HG03354 (cell line): ENCODE results near the gene SCAMP1.
"Not testable (repeated sequence)": the region's sequence is repeated elsewhere in the genome, so short reads cannot be mapped to it uniquely, and the experiment has no call there.

Source experiments
- ATAC-seq: cut with Tn5 transposase; IDR thresholded peaks from one replicate; pipeline ENCODE4 v1.9.1; 2021; ENCODE audit warnings: mild to moderate bottlenecking; ENCODE audit not compliant: unreplicated experiment, poor library complexity, severe bottlenecking

Gene SCAMP1

GRCh38 chr5:78360674-78360923 lies 182 bp downstream of the SCAMP1 start:
- no peak for ATAC-seq

GRCh38 chr5:78360924-78361630 lies 660 bp downstream of the SCAMP1 start:
- ATAC-seq: peak; percentile 35

DNA sequence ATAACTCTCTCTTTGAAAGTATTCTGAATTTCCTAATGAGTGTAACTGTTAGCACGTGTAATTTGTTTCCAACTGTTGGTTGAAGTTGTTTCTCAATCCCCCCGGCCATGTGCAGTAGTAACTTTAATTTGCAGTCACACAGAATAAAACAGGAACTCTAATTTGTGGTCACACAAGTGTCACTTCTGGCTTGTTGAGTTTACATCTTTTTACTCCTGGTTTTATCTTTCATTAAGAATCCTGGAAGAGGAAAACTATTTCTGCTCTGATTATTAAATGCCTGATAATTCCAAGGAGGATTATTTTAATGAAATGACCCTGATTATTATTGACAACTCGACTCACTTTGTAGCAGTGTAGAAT lies 1.2 kb downstream of the SCAMP1 start:
- ATAC-seq: no peak

DNA sequence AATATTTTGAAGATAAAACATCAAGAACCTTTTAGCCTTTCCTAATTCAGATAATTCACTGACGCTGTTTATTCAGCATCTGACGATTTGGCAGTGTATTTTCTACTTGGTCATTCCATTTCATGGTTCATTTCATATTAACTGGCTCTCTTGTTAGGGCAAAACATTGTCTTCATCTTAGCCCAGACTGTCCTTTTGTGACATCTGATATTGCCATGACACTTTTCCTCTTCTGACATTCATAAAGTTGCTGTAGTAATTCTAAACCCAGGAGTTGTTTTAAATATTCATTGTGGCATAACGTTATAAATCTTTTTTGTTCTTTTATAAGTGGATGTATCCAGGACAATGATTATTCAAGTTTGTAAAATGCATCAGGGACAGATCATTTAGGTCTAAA lies 1.8 kb downstream of the SCAMP1 start:
- no peak for ATAC-seq

- ATAC-seq: no peak
Observed at GRCh38 chr5:78364005-78364404, 3.6 kb downstream of the SCAMP1 start.

DNA sequence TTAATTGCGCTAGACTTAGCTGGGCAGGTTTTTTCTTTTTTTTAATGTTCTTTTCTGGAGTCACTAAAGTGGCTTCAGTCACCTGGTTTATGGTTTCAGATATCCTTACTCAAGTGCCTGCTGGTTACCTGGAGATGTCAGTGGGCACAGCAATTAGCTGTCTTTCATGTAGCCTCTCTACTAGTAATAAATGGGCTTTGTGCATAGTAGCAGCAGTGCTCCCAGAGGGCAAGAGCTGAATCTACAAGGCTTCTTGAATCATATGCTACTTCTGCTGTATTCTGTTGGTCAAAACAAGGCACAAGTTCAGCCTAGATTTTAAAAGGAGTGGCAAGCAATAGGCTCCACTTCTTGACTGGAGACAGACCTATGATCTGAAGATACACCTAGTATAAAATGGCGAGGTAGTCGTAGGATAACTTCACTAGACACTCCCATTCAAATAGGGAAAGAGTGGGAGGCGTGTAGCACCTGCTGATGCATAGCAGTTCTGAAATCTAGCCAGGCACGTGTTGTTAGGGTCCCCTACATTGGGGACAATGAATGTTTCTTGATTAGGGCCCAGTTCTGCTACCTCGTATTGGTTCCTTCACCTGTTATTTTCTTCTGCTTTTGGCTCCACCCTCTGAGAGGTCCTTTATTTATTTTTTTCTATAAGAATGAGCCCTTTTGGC lies 7.0 kb downstream of the SCAMP1 start:
- no peak for ATAC-seq

DNA sequence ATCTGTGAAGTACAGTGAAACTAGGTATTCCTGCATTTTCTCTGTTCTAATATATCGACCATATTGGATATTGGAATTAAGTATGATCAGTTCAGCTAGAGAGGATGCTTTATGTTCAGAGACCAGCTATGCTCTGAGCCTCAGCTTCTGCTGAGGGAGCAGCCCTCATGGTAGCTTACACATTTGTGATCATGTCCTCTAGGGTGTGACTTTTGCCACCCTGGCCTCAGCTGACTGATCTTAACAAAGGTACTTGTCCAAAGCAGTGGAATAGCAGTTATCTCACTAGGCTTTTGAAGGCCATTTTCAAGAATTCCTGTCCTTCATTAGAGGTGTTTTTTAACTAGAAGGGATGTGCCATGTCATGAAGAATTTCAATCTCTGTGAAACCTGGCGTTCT lies 9.3 kb downstream of the SCAMP1 start:
- no peak for ATAC-seq

DNA sequence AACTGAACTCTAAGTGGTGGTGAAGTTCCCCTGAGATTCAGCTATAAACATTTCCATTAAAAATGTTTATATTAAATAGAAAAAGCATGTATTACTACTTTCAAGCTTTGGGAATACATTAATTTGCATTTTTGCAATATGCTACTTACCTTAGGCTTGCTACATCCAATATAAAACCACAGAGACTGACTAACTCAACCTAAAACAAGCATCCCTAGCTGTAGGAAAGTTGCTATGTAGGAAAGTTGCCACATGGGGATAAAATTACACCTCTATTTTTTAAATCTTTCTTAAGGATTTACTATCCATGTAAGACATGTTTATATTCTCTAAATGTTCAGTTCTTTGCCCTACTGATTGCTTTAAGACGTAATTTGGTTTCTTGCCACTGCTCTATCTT lies 12.8 kb downstream of the SCAMP1 start:
- no peak for ATAC-seq

- ATAC-seq: no peak
Observed at GRCh38 chr5:78376315-78376714, 15.9 kb downstream of the SCAMP1 start.

DNA sequence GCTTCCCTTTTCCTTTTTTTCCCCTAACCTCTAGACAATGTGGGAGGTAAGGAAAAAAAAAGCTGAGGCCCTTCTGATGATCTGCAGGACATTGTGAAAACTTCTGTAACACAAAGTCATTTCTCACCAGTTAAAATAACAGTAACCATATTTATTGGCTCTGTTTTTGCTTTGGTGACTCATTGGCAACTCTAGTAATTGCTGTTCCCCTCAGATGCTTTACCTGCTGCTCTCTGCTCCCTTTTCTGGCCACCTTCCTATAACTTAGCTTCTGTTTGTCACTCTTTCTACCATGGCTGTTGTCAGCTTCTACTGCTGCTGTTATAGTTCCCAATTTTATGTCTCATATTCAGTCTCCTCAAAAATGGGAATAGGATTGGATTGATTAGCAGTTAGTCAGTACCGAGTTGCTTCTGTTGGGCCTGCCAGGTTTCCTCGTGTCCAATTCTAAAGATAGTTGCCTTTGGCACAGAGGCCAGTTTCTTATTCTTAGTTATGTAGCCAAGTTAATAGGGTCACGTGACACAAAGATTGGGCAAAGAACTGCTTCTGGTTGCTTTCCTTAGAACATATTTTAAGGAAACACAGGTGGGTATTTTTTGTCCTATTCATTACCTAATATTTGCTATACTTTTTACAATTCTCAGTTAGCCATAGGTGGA lies 16.8 kb downstream of the SCAMP1 start:
- no peak for ATAC-seq

DNA sequence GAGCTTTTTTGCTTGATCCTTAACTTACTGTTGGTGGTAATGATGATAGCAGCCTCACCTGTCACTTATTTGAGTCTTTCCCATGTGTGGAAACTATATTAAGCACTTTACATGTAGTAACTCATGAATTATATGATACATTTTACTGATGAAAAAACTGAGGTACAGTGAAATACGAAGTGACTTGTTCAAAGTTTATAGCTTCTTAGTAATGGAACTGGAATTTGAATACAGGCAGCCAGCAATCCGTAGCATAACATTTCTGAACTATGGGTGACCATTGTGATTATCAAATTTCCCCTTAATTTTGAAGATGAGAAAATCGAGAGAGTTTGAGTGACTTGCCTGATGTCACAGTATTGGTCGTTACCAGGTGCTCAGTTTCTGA lies 17.3 kb downstream of the SCAMP1 start:
- ATAC-seq: no peak

DNA sequence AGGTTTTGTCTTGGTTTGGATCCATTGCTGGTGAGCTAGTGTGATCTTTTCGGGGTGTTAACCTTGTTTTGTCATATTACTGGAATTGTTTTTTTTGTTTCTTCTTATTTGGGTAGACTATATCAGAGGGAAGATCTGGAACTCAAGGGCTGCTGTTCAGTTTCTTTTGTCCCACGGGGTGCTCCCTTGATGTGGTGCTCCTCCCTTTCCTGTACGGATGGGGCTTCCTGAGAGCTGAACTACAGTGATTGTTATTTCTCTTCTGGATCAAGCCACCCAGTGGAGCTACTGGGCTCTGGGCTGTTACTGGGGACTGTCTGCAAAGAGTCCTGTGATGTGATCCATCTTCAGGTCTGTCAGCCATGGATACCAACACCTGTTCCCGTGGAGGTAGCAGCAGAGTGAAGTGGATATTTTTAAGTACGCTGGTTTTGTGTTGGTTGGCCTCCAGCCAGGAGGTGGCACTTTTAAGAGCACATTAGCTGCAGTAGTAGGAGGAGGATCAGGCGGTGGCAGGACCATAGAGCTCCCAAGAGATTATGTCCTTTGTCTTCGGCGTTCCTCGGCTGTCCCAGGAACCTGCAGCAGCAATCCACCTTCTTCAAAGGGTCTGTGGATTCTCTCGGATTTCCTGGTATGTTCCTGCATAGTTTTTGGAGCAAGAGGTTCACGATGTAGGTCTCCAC lies 27.2 kb downstream of the SCAMP1 start:
- ATAC-seq: no peak

- ATAC-seq: not testable (repeated sequence)
Observed at GRCh38 chr5:78391357-78391756, 30.9 kb downstream of the SCAMP1 start.

DNA sequence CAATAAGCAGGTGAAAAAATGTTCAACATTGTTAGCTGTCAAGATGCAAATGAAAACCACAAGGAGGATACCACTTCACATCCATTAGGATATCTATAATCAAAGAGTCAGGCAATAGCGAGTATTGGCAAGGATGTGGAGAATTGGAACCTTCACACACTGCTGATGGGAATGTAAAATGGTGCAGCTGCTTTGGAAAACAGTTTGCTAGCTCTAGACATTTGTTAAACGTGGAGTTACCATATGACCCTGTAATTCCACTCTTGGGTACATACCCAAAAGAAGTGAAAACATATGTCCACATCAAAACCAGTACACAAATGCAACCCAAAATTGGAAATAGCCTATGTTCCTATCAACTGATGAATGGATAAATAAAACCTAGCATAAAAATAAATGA lies 37.4 kb downstream of the SCAMP1 start:
- ATAC-seq: no peak

GRCh38 chr5:78399116-78399515 lies 38.7 kb downstream of the SCAMP1 start:
- ATAC-seq: no peak

GRCh38 chr5:78404682-78405293 lies 44.4 kb downstream of the SCAMP1 start:
- no peak for ATAC-seq

- ATAC-seq: no peak
Observed at GRCh38 chr5:78405829-78406750, 45.7 kb downstream of the SCAMP1 start.

DNA sequence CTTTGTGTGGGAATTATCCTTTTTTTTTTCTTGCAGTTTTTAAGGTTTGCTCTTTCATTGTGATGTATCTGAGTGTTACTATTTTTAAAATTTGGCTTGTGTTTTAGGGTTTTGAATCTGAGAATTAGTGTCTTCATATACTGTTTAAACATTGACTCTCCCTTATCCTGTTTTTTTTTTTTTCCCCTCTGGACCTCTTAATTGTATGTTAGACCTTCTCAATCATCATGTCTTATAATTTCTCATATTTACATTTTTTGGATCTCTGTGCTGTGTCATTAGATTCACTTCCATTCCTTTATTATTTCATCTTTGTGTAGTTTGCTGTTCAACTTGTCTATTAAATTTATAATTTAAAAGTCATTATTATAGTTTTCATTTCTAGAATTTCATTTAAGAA lies 47.0 kb downstream of the SCAMP1 start:
- ATAC-seq: no peak

DNA sequence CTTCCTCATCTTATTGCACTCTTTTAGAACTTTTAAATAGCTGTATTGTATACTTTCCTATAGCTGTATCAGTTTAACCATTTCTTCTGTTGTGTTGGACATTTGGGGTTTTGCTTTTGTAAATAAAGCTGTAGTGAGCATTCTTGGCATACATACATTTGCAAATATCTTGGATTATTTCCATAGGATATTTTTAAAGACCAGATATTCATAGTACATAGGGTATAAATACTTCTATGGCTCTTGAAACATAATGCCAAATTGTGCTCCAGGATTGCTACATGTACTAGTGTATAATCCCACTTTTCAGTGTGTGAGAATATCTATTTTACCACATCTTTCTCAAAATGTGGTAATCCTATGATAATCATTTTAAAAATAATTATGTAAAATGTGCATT lies 51.2 kb downstream of the SCAMP1 start:
- no peak for ATAC-seq
